B cell (primary cell): Measurements from ENCODE around the gene CCDC106.

Source experiments
- EZH2 ChIP-seq: IDR thresholded peaks from 2 replicates; pipeline ENCODE4 v1.6.1; 2012; ENCODE audit warnings: borderline replicate concordance, low read depth, mild to moderate bottlenecking, moderate library complexity, low read length; ENCODE audit not compliant: insufficient read depth, poor library complexity, severe bottlenecking
- TF ChIP-seq, protein P1 (sequence below): fragments of 200-600 bp; IDR thresholded peaks from one replicate; pipeline ENCODE4 v1.8.0; 2022; ENCODE audit warnings: antibody characterized with exemption, mild to moderate bottlenecking

GRCh38 chr19:55697069-55697440 lies 49.0 kb downstream of the CCDC106 start:
- TF ChIP-seq, protein P1, sequence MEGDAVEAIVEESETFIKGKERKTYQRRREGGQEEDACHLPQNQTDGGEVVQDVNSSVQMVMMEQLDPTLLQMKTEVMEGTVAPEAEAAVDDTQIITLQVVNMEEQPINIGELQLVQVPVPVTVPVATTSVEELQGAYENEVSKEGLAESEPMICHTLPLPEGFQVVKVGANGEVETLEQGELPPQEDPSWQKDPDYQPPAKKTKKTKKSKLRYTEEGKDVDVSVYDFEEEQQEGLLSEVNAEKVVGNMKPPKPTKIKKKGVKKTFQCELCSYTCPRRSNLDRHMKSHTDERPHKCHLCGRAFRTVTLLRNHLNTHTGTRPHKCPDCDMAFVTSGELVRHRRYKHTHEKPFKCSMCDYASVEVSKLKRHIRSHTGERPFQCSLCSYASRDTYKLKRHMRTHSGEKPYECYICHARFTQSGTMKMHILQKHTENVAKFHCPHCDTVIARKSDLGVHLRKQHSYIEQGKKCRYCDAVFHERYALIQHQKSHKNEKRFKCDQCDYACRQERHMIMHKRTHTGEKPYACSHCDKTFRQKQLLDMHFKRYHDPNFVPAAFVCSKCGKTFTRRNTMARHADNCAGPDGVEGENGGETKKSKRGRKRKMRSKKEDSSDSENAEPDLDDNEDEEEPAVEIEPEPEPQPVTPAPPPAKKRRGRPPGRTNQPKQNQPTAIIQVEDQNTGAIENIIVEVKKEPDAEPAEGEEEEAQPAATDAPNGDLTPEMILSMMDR = no peak
- TF ChIP-seq EZH2 = no peak
